HepG2 (cell line): Measurements from ENCODE around the gene INAFM1. TPM values are rescaled to one million over a fixed set of nuclear protein-coding genes. Genes with fewer than 3 reads are reported as not detected.

Source experiments
- FIP1L1 ChIP-seq: fragments of 200-400 bp; formaldehyde crosslinking; IDR thresholded peaks from 2 replicates; pipeline ENCODE4 v1.6.1; 2018; ENCODE audit warnings: low read depth, mild to moderate bottlenecking, low read length, moderate library complexity, borderline replicate concordance; ENCODE audit not compliant: insufficient read depth
- FOSL1 ChIP-seq: sonication (generic); formaldehyde crosslinking; IDR thresholded peaks from 2 replicates; pipeline ENCODE4 v1.9.0; 2021; ENCODE audit warnings: missing genetic modification reagents, borderline replicate concordance
- MIER2 ChIP-seq: IDR thresholded peaks from 2 replicates; pipeline ENCODE4 v1.6.1; 2016; ENCODE audit warnings: missing biosample characterization, missing genetic modification reagents
- MXD1 ChIP-seq: sonication (generic); formaldehyde crosslinking; IDR thresholded peaks from 2 replicates; pipeline ENCODE4 v1.4.0; 2020; ENCODE audit warnings: mild to moderate bottlenecking, missing genetic modification reagents
- RAD51 ChIP-seq: fragments of 450-650 bp; IDR thresholded peaks from 2 replicates; pipeline ENCODE4 v1.6.1; 2016; ENCODE audit warnings: borderline replicate concordance
- REST ChIP-seq, 2 experiments: IDR thresholded peaks; 2 replicates each; pipeline ENCODE4 v1.6.1; 2011 to 2012; ENCODE audit warnings: low read length in 2 of 2, borderline replicate concordance in 1 of 2, low read depth in 1 of 2, mild to moderate bottlenecking in 1 of 2, moderate library complexity in 1 of 2
- TIGD3 ChIP-seq: sonication (generic); formaldehyde crosslinking; IDR thresholded peaks from 2 replicates; pipeline ENCODE4 v1.5.1; 2020; ENCODE audit warnings: mild to moderate bottlenecking, missing genetic modification reagents, borderline replicate concordance
- ZHX2 ChIP-seq, 2 experiments: sonication (generic) in 1 of 2; formaldehyde crosslinking in 1 of 2; IDR thresholded peaks; 2 replicates each; pipeline versions ENCODE4 v1.6.1 to v1.9.0; 2014 to 2022; ENCODE audit warnings: antibody characterized with exemption in 1 of 2, borderline replicate concordance in 1 of 2, inconsistent platforms in 1 of 2, low read depth in 1 of 2, missing genetic modification reagents in 1 of 2
- ZMYM4 ChIP-seq: sonication (generic); formaldehyde crosslinking; IDR thresholded peaks from 2 replicates; pipeline ENCODE4 v1.8.1; 2023; ENCODE audit warnings: mild to moderate bottlenecking, missing genetic modification reagents
- ZNF234 ChIP-seq: sonication (generic); formaldehyde crosslinking; conservative IDR thresholded peaks from 2 replicates; pipeline ENCODE4 v1.5.1; 2020; ENCODE audit warnings: mild to moderate bottlenecking, missing genetic modification reagents
- ZNF329 ChIP-seq: sonication (generic); formaldehyde crosslinking; IDR thresholded peaks from 2 replicates; pipeline ENCODE4 v1.9.0; 2021; ENCODE audit warnings: low read depth, mild to moderate bottlenecking, missing genetic modification reagents
- ZNF34 ChIP-seq: sonication (generic); formaldehyde crosslinking; IDR thresholded peaks from 2 replicates; pipeline ENCODE4 v1.4.0; 2020; ENCODE audit warnings: mild to moderate bottlenecking, missing genetic modification reagents, borderline replicate concordance
- ZNF546 ChIP-seq: sonication (generic); formaldehyde crosslinking; conservative IDR thresholded peaks from 2 replicates; pipeline ENCODE4 v1.8.1; 2023; ENCODE audit warnings: mild to moderate bottlenecking, missing genetic modification reagents
- ZNF879 ChIP-seq: sonication (generic); formaldehyde crosslinking; IDR thresholded peaks from 2 replicates; pipeline ENCODE4 v1.8.1; 2023; ENCODE audit warnings: missing genetic modification reagents
- polyA plus RNA-seq, 8 experiments: library from polyadenylated mRNA; depleted of rRNA in 3 of 8; stranded (reverse) in 7 of 8; unstranded in 1 of 8; fragments of >200 nt; fragmentation: Illumina TruSeq in 4 of 8; extraction: Trizol in 4 of 8; gene quantifications; 2 replicates each; pipeline versions ENCODE4 v1.2.1 to v1.2.3, GENCODE V29; 2011 to 2016; ENCODE audit warnings: low read depth in 4 of 8, missing spikeins in 1 of 8, mixed read lengths in 1 of 8; ENCODE audit not compliant: insufficient read depth in 1 of 8
- total RNA-seq, 5 experiments: library from RNA; depleted of rRNA; stranded (reverse); fragments of >200 nt; fragmentation: Illumina TruSeq; extraction: Trizol; gene quantifications; 2 replicates each; pipeline ENCODE4 v1.2.3, GENCODE V29; 2016; ENCODE audit warnings: low read depth in 1 of 5

INAFM1 gene
- total and polyA plus RNA-seq, 2 of the 13 experiments (the other 11 are each of a cell fraction or from before 2014, with no cell fraction given) = 0.88 to 1.9 TPM

- TF ChIP-seq REST (IDR thresholded peaks at IDR 0.05; ENCODE audit: borderline replicate concordance in 1 of 2, low read depth in 1 of 2, low read length in 2 of 2) (no peak), ZMYM4 (CRISPR knock-in tag) (no peak), ZHX2 (IDR thresholded peaks at IDR 0.05; ENCODE audit: low read depth) (no peak), ZHX2 (CRISPR knock-in tag; IDR thresholded peaks at IDR 0.05; ENCODE audit: borderline replicate concordance) (no peak), TIGD3 (CRISPR knock-in tag) (no peak), MIER2 (CRISPR knock-in tag) (no peak), ZNF879 (CRISPR knock-in tag) (no peak), ZNF329 (CRISPR knock-in tag) (no peak), FOSL1 (no peak), RAD51 (no peak), ZNF34 (CRISPR knock-in tag) (no peak), FIP1L1 (no peak), MXD1 (CRISPR knock-in tag) (peak; percentile 39; the same call in 1 of the 2 replicates), ZNF546 (CRISPR knock-in tag) (0 out of 2 replicates have a peak, but pooled peaks have one; percentile 58), ZNF234 (CRISPR knock-in tag) (no peak)
These were observed 46.3 kb upstream of the INAFM1 start (continued) for GRCh38 chr19:47228168-47228936.
